Measurements from ENCODE around the gene TMEM184B. TPM values are rescaled to one million over a fixed set of nuclear protein-coding genes. Genes with fewer than 3 reads are reported as not detected.

Gene TMEM184B
- total RNA-seq, 1 experiment from 2014 or later = 5.1 TPM

GRCh38 chr22:38201711-38202436 lies 70.9 kb downstream of the TMEM184B start, which contains the start of gene MAFF:
MAFF (plus strand) TSS chr22:38201994; CDS start chr22:38213854, 11,860 bp downstream.
- Histone ChIP-seq H3K4me3 (ENCODE audit: low read length) (peak within 1 kb of the TSS; percentile 73), H3K9me3 (ENCODE audit: low read length) (no peaks in the 10 kb centered on the region), H3K27me3 (ENCODE audit: low read length) (no peaks in the 10 kb centered on the region), H3K4me2 (ENCODE audit: low read depth, low read length, poor library complexity, severe bottlenecking) (peak within 1 kb of the TSS; percentile 83), H4K20me1 (ENCODE audit: insufficient read depth, low read depth, low read length) (peaks cover 21% of the 10 kb centered on the region), H3K79me2 (ENCODE audit: low read length) (no peaks in the 10 kb centered on the region), H3K9me2 (replicated peaks; ENCODE audit: insufficient read depth, low read length) (no peaks in the 10 kb centered on the region), H3K27ac (ENCODE audit: low read length) (no peak within 1 kb of the TSS), H3K36me3 (ENCODE audit: insufficient read depth, low read length) (no peaks in the 10 kb centered on the region), H2AFZ (ENCODE audit: low read length) (peak within 1 kb of the TSS; percentile 83), H3K9ac (ENCODE audit: low read length) (peak within 1 kb of the TSS; percentile 67), H3K4me1 (ENCODE audit: low read length) (peaks cover 37% of the 10 kb centered on the region)
- peak; percentile 96 for DNase-seq

- no peak overlapping the region for H3K9ac ChIP-seq (ENCODE audit: low read length)
- peak overlapping the region; percentile 8 for H3K4me2 ChIP-seq (ENCODE audit: low read depth, low read length, poor library complexity, severe bottlenecking)
- no peaks in the 10 kb centered on the region for H3K79me2 ChIP-seq (ENCODE audit: low read length)
- H3K4me3 ChIP-seq (ENCODE audit: low read length) = no peak overlapping the region
- no peak overlapping the region for H3K27ac ChIP-seq (ENCODE audit: low read length)
- H3K9me3 ChIP-seq (ENCODE audit: low read length) = no peaks in the 10 kb centered on the region
- H3K4me1 ChIP-seq (ENCODE audit: low read length) = peaks cover 37% of the 10 kb centered on the region
- H4K20me1 ChIP-seq (ENCODE audit: insufficient read depth, low read depth, low read length) = peaks cover 21% of the 10 kb centered on the region
- DNase-seq = no peak
- H3K36me3 ChIP-seq (ENCODE audit: insufficient read depth, low read length) = no peaks in the 10 kb centered on the region
- H2AFZ ChIP-seq (ENCODE audit: low read length) = peak overlapping the region; percentile 83; the same call in 1 of the 2 replicates
- H3K27me3 ChIP-seq (ENCODE audit: low read length) = no peaks in the 10 kb centered on the region
- H3K9me2 ChIP-seq (replicated peaks; ENCODE audit: insufficient read depth, low read length) = no peaks in the 10 kb centered on the region
Measured at GRCh38 chr22:38201371-38201710, 71.5 kb downstream of the TMEM184B start.

GRCh38 chr22:38199826-38200559 lies 72.8 kb downstream of the TMEM184B start:
- no peaks in the 10 kb centered on the region for H3K9me3 ChIP-seq (ENCODE audit: low read length)
- no peaks in the 10 kb centered on the region for H3K27me3 ChIP-seq (ENCODE audit: low read length)
- no peak overlapping the region for H3K4me2 ChIP-seq (ENCODE audit: low read depth, low read length, poor library complexity, severe bottlenecking)
- DNase-seq = no peak
- no peak overlapping the region for H3K27ac ChIP-seq (ENCODE audit: low read length)
- H3K4me1 ChIP-seq (ENCODE audit: low read length) = peaks cover 39% of the 10 kb centered on the region
- H2AFZ ChIP-seq (ENCODE audit: low read length) = no peak overlapping the region
- no peaks in the 10 kb centered on the region for H3K36me3 ChIP-seq (ENCODE audit: insufficient read depth, low read length)
- H3K79me2 ChIP-seq (ENCODE audit: low read length) = no peaks in the 10 kb centered on the region
- H3K4me3 ChIP-seq (ENCODE audit: low read length) = no peak overlapping the region
- H3K9ac ChIP-seq (ENCODE audit: low read length) = no peak overlapping the region
- peaks cover 14% of the 10 kb centered on the region for H4K20me1 ChIP-seq (ENCODE audit: insufficient read depth, low read depth, low read length)
- no peaks in the 10 kb centered on the region for H3K9me2 ChIP-seq (replicated peaks; ENCODE audit: insufficient read depth, low read length)

GRCh38 chr22:38196791-38197419 lies 75.9 kb downstream of the TMEM184B start:
- Histone ChIP-seq H2AFZ (ENCODE audit: low read length) (no peak overlapping the region), H3K9me2 (replicated peaks; ENCODE audit: insufficient read depth, low read length) (no peaks in the 10 kb centered on the region), H3K79me2 (ENCODE audit: low read length) (no peaks in the 10 kb centered on the region)

DNA sequence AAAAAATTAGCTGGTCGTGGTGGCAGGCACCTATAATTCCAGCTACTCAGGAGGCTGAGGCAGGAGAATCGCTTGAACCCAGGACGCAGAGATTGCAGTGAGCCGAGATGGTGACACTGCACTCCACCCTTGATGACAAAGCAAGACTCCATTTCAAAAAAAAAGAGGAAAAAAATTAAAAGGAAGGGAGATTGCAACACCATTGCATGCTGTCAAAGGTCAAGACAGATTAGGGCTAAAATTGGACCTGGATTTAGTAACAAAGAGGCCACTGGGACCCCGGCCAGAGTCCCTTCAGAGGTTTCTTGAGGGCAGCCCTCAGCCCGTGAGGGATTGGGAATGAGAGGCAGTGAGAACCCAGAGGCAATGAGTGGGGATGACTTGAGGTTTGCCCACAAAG lies 79.2 kb downstream of the TMEM184B start:
- Histone ChIP-seq H2AFZ (ENCODE audit: low read length) (no peak overlapping the region), H3K4me2 (ENCODE audit: low read depth, low read length, poor library complexity, severe bottlenecking) (no peak overlapping the region)

More at GRCh38 chr22:38196791-38197419, 75.9 kb downstream of the TMEM184B start:
- H3K9ac ChIP-seq (ENCODE audit: low read length) = no peak overlapping the region
- no peaks in the 10 kb centered on the region for H3K36me3 ChIP-seq (ENCODE audit: insufficient read depth, low read length)
- H3K4me1 ChIP-seq (ENCODE audit: low read length) = peaks cover 23% of the 10 kb centered on the region
- H3K9me3 ChIP-seq (ENCODE audit: low read length) = no peaks in the 10 kb centered on the region
- H4K20me1 ChIP-seq (ENCODE audit: insufficient read depth, low read depth, low read length) = no peaks in the 10 kb centered on the region
- no peak overlapping the region for H3K4me2 ChIP-seq (ENCODE audit: low read depth, low read length, poor library complexity, severe bottlenecking)
- H3K27me3 ChIP-seq (ENCODE audit: low read length) = no peaks in the 10 kb centered on the region
- no peak overlapping the region for H3K27ac ChIP-seq (ENCODE audit: low read length)
- no peak overlapping the region for H3K4me3 ChIP-seq (ENCODE audit: low read length)
- DNase-seq = no peak

GRCh38 chr22:38192475-38192863 lies 80.3 kb downstream of the TMEM184B start:
- H3K4me2 ChIP-seq (ENCODE audit: low read depth, low read length, poor library complexity, severe bottlenecking) = no peak overlapping the region
- H3K9ac ChIP-seq (ENCODE audit: low read length) = no peak overlapping the region
- H3K4me3 ChIP-seq (ENCODE audit: low read length) = no peak overlapping the region
- H3K9me2 ChIP-seq (replicated peaks; ENCODE audit: insufficient read depth, low read length) = no peaks in the 10 kb centered on the region
- no peaks in the 10 kb centered on the region for H3K27me3 ChIP-seq (ENCODE audit: low read length)
- H2AFZ ChIP-seq (ENCODE audit: low read length) = no peak overlapping the region
- no peaks in the 10 kb centered on the region for H3K36me3 ChIP-seq (ENCODE audit: insufficient read depth, low read length)
- no peaks in the 10 kb centered on the region for H3K9me3 ChIP-seq (ENCODE audit: low read length)
- no peaks in the 10 kb centered on the region for H3K79me2 ChIP-seq (ENCODE audit: low read length)
- no peak overlapping the region for H3K27ac ChIP-seq (ENCODE audit: low read length)
- H3K4me1 ChIP-seq (ENCODE audit: low read length) = peaks cover 11% of the 10 kb centered on the region
- no peak for DNase-seq
- no peaks in the 10 kb centered on the region for H4K20me1 ChIP-seq (ENCODE audit: insufficient read depth, low read depth, low read length)

More for the DNA sequence above, 79.2 kb downstream of the TMEM184B start:
- H3K9ac ChIP-seq (ENCODE audit: low read length) = no peak overlapping the region
- no peaks in the 10 kb centered on the region for H4K20me1 ChIP-seq (ENCODE audit: insufficient read depth, low read depth, low read length)
- peaks cover 11% of the 10 kb centered on the region for H3K4me1 ChIP-seq (ENCODE audit: low read length)
- no peak overlapping the region for H3K4me3 ChIP-seq (ENCODE audit: low read length)
- H3K36me3 ChIP-seq (ENCODE audit: insufficient read depth, low read length) = no peaks in the 10 kb centered on the region
- H3K27ac ChIP-seq (ENCODE audit: low read length) = no peak overlapping the region
- no peak for DNase-seq
- H3K9me2 ChIP-seq (replicated peaks; ENCODE audit: insufficient read depth, low read length) = no peaks in the 10 kb centered on the region
- H3K27me3 ChIP-seq (ENCODE audit: low read length) = no peaks in the 10 kb centered on the region
- no peaks in the 10 kb centered on the region for H3K79me2 ChIP-seq (ENCODE audit: low read length)
- no peaks in the 10 kb centered on the region for H3K9me3 ChIP-seq (ENCODE audit: low read length)

- Histone ChIP-seq H3K27ac (ENCODE audit: low read length) (no peak overlapping the region), H3K9ac (ENCODE audit: low read length) (no peak overlapping the region), H3K4me2 (ENCODE audit: low read depth, low read length, poor library complexity, severe bottlenecking) (no peak overlapping the region), H4K20me1 (ENCODE audit: insufficient read depth, low read depth, low read length) (no peaks in the 10 kb centered on the region), H3K36me3 (ENCODE audit: insufficient read depth, low read length) (no peaks in the 10 kb centered on the region), H3K79me2 (ENCODE audit: low read length) (no peaks in the 10 kb centered on the region), H3K27me3 (ENCODE audit: low read length) (no peaks in the 10 kb centered on the region), H2AFZ (ENCODE audit: low read length) (0 out of 2 replicates have a peak overlapping the region, but pooled peaks have one; percentile 50), H3K9me3 (ENCODE audit: low read length) (no peaks in the 10 kb centered on the region), H3K4me1 (ENCODE audit: low read length) (peaks cover 11% of the 10 kb centered on the region), H3K9me2 (replicated peaks; ENCODE audit: insufficient read depth, low read length) (no peaks in the 10 kb centered on the region), H3K4me3 (ENCODE audit: low read length) (no peak overlapping the region)
- DNase-seq = no peak
Measured at GRCh38 chr22:38191731-38192474, 80.9 kb downstream of the TMEM184B start.

All from Karpas-422 (cell line).